NCI-H2029 (cell line): ENCODE data around the gene COQ3.

Source experiments
- DNase-seq: peaks from one replicate; lab custom pipeline; 2025; lab: John Stamatoyannopoulos, UW

Gene COQ3

GRCh38 chr6:99331531-99331930 lies 62.5 kb downstream of the COQ3 start:
- DNase-seq: no peak

- peak; percentile 58 for DNase-seq
These were observed 63.8 kb downstream of the COQ3 start for GRCh38 chr6:99330159-99330558.

- DNase-seq: no peak
These were observed 69.0 kb downstream of the COQ3 start for GRCh38 chr6:99324996-99325395.
